OCI-LY7 (cell line): ENCODE results near the gene UHMK1. TPM values are rescaled to one million over a fixed set of nuclear protein-coding genes. Genes with fewer than 3 reads are reported as not detected.

Source experiments
- BruUV-seq: library from RNA; stranded (reverse); fragments of 400-500 nt; replicated peaks from 2 replicates; lab custom pipeline; 2021; lab: Mats Ljungman, UMichigan
- CTCF ChIA-PET: fragments of 300-600 bp; sonication (Branson Sonifier 250); formaldehyde crosslinking; loops from one replicate; lab custom pipeline; 2022; ENCODE audit warnings: antibody characterized with exemption; ENCODE audit not compliant: unreplicated experiment; lab: Charles Lee
- POLR2A ChIA-PET: fragments of 300-600 bp; sonication (Branson Sonifier 250); formaldehyde crosslinking; loops from one replicate; lab custom pipeline; 2022; ENCODE audit warnings: antibody characterized with exemption; lab: Charles Lee
- DNase-seq: peaks from one replicate; pipeline ENCODE4 v3.0.0-alpha.2; 2015; ENCODE audit warnings: low spot score
- H2AFZ ChIP-seq: fragments of 200-600 bp; sonication (generic), shearing (Covaris generic); 2 replicates; pipeline ENCODE4 v1.6.1; 2014; ENCODE audit warnings: mild to moderate bottlenecking, antibody characterized with exemption, low read length, moderate library complexity
- H3K27ac ChIP-seq: fragments of 200-600 bp; sonication (generic); 2 replicates; pipeline ENCODE4 v1.5.1; 2014; ENCODE audit warnings: mixed run types, low read depth, mild to moderate bottlenecking, moderate library complexity, low read length, inconsistent platforms; ENCODE audit not compliant: poor library complexity, severe bottlenecking
- H3K36me3 ChIP-seq: fragments of 200-600 bp; sonication (generic); 2 replicates; pipeline ENCODE4 v1.6.1; 2014; ENCODE audit warnings: mild to moderate bottlenecking, antibody characterized with exemption, low read length, moderate library complexity, mixed read lengths; ENCODE audit not compliant: insufficient read depth
- H3K4me1 ChIP-seq: fragments of 200-600 bp; sonication (generic); 2 replicates; pipeline ENCODE4 v1.5.1; 2014; ENCODE audit warnings: mild to moderate bottlenecking, low read length; ENCODE audit not compliant: insufficient read depth, poor library complexity, severe bottlenecking
- H3K4me2 ChIP-seq: fragments of 200-600 bp; sonication (generic); 2 replicates; pipeline ENCODE4 v1.6.1; 2014; ENCODE audit warnings: mild to moderate bottlenecking, low read length
- H3K4me3 ChIP-seq: fragments of 200-600 bp; sonication (generic); 2 replicates; pipeline ENCODE4 v1.5.1; 2014; ENCODE audit warnings: mild to moderate bottlenecking, low read depth, low read length; ENCODE audit not compliant: poor library complexity, severe bottlenecking
- H3K79me2 ChIP-seq: fragments of 200-600 bp; sonication (generic); 2 replicates; pipeline ENCODE4 v1.6.1; 2016; ENCODE audit warnings: low read depth, mild to moderate bottlenecking, low read length, moderate library complexity, mixed read lengths; ENCODE audit not compliant: insufficient read depth
- H3K9me2 ChIP-seq: fragments of 200-600 bp; sonication (generic); 2 replicates; pipeline ENCODE4 v1.6.1; 2016; ENCODE audit warnings: mild to moderate bottlenecking, low read length, mixed read lengths; ENCODE audit not compliant: insufficient read depth
- H3K9me3 ChIP-seq: fragments of 200-600 bp; sonication (generic); 2 replicates; pipeline ENCODE4 v1.6.1; 2014; ENCODE audit warnings: mild to moderate bottlenecking, mixed run types, low read length, mixed read lengths
- H4K20me1 ChIP-seq: fragments of 200-600 bp; sonication (generic); 2 replicates; pipeline ENCODE4 v1.6.1; 2014; ENCODE audit warnings: mild to moderate bottlenecking, antibody characterized with exemption, low read length, moderate library complexity, mixed read lengths; ENCODE audit not compliant: insufficient read depth
- CTCF ChIP-seq: fragments of 200-600 bp; sonication (generic); conservative IDR thresholded peaks from 2 replicates; pipeline ENCODE4 v1.5.1; 2014; ENCODE audit warnings: mild to moderate bottlenecking, antibody characterized with exemption, low read length, moderate library complexity, mixed read lengths
- EZH2phosphoT487 ChIP-seq: fragments of 200-600 bp; sonication (generic); IDR thresholded peaks from 2 replicates; pipeline ENCODE4 v1.6.1; 2018; ENCODE audit warnings: low read depth, borderline replicate concordance, mild to moderate bottlenecking, mixed run types, antibody characterized with exemption, low read length, moderate library complexity, mixed read lengths
- intact Hi-C: fragments of 100-400 bp; cut with micrococcal nuclease; formaldehyde crosslinking; loops from one replicate; pipeline ENCODE4 v1.10.0; 2022; ENCODE audit not compliant: unreplicated experiment
- total RNA-seq, 2 experiments: library from RNA; depleted of rRNA in 1 of 2; stranded (reverse); fragments of >200 nt in 1 of 2; shearing (Covaris generic) in 1 of 2; gene quantifications; 2 replicates each; pipeline ENCODE4 v1.2.3, GENCODE V29; 2014 to 2022

Gene UHMK1
- total RNA-seq, 2 experiments from 2014 or later = 27.8 to 33.8 TPM

- Histone ChIP-seq H3K27ac (no peak overlapping the region), H3K9me2 (no peaks in the 10 kb centered on the region), H3K79me2 (no peaks in the 10 kb centered on the region), H3K4me1 (no peaks in the 10 kb centered on the region), H2AFZ (no peak overlapping the region), H3K9me3 (no peaks in the 10 kb centered on the region), H3K36me3 (no peaks in the 10 kb centered on the region), H3K4me2 (no peak overlapping the region), H4K20me1 (no peaks in the 10 kb centered on the region), H3K4me3 (no peak overlapping the region)
- BruUV-seq = no TSS peak
- POLR2A ChIA-PET = interaction anchor here (0.9 kb wide), 1 partner anchor 35 kb away, joined by 4 read pairs; no protein-coding TSS in a partner anchor
- intact Hi-C loops = no loop called here
- no peak for TF ChIP-seq CTCF
- TF ChIP-seq EZH2phosphoT487 = no peak
- CTCF ChIA-PET = no interaction called here
- no peak for DNase-seq
These were observed 39.6 kb downstream of the UHMK1 start for GRCh38 chr1:162537216-162537615.

- ChIA-PET CTCF (no interaction called here), POLR2A (interaction anchor here (0.7 kb wide), 2 partner anchors 23 to 111 kb away, joined by 3 read pairs; no protein-coding TSS in a partner anchor)
- TF ChIP-seq EZH2phosphoT487 = no peak
- TF ChIP-seq CTCF = no peak
- no peak overlapping the region for H3K4me3 ChIP-seq
- H3K4me2 ChIP-seq = no peak overlapping the region
- H3K9me2 ChIP-seq = no peaks in the 10 kb centered on the region
- no peak for DNase-seq
- H3K27ac ChIP-seq = no peak overlapping the region
- H4K20me1 ChIP-seq = no peaks in the 10 kb centered on the region
- no peak overlapping the region for H2AFZ ChIP-seq
- H3K4me1 ChIP-seq = no peaks in the 10 kb centered on the region
- no peaks in the 10 kb centered on the region for H3K36me3 ChIP-seq
- no TSS peak for BruUV-seq
- intact Hi-C loops = no loop called here
- H3K9me3 ChIP-seq = peaks cover 7% of the 10 kb centered on the region; the same call in 1 of the 2 replicates
- no peaks in the 10 kb centered on the region for H3K79me2 ChIP-seq
These were observed 41.3 kb downstream of the UHMK1 start for GRCh38 chr1:162538815-162539431.

- BruUV-seq = no TSS peak
- Histone ChIP-seq H3K9me2 (no peaks in the 10 kb centered on the region), H3K4me1 (no peaks in the 10 kb centered on the region), H3K27ac (no peak overlapping the region), H3K36me3 (no peaks in the 10 kb centered on the region), H3K79me2 (no peaks in the 10 kb centered on the region), H4K20me1 (no peaks in the 10 kb centered on the region), H2AFZ (no peak overlapping the region), H3K4me3 (no peak overlapping the region), H3K9me3 (peaks cover 7% of the 10 kb centered on the region; the same call in 1 of the 2 replicates), H3K4me2 (no peak overlapping the region)
- ChIA-PET POLR2A (interaction anchor here (0.6 kb wide), 1 partner anchor 10 kb away, joined by 3 read pairs; no protein-coding TSS in a partner anchor), CTCF (no interaction called here)
- TF ChIP-seq CTCF = no peak
- TF ChIP-seq EZH2phosphoT487 = no peak
- no peak for DNase-seq
- intact Hi-C loops = no loop called here
These were observed 44.1 kb downstream of the UHMK1 start for GRCh38 chr1:162541619-162542141.
